ENCODE measurements around the gene BHLHA9.

GRCh38 chr17:1255041-1255440 lies 15.2 kb upstream of the BHLHA9 start:
- TF ChIP-seq, protein P1, sequence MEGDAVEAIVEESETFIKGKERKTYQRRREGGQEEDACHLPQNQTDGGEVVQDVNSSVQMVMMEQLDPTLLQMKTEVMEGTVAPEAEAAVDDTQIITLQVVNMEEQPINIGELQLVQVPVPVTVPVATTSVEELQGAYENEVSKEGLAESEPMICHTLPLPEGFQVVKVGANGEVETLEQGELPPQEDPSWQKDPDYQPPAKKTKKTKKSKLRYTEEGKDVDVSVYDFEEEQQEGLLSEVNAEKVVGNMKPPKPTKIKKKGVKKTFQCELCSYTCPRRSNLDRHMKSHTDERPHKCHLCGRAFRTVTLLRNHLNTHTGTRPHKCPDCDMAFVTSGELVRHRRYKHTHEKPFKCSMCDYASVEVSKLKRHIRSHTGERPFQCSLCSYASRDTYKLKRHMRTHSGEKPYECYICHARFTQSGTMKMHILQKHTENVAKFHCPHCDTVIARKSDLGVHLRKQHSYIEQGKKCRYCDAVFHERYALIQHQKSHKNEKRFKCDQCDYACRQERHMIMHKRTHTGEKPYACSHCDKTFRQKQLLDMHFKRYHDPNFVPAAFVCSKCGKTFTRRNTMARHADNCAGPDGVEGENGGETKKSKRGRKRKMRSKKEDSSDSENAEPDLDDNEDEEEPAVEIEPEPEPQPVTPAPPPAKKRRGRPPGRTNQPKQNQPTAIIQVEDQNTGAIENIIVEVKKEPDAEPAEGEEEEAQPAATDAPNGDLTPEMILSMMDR (IDR thresholded peaks at IDR 0.05 in 4 of 5, conservative IDR thresholded peaks at IDR 0.05 in 1 of 5), result no peak
- TF ChIP-seq POLR2A (IDR thresholded peaks at IDR 0.05), result no peak

Measured in gastrocnemius medialis (tissue), 4 donors.